CD14-positive monocyte (primary cell): ENCODE results near the gene ZNF273. TPM values are rescaled to one million over a fixed set of nuclear protein-coding genes. Genes with fewer than 3 reads are reported as not detected.

Experiments
- DNase-seq, 3 donors: peaks; one replicate each; pipeline ENCODE4 v3.0.0-alpha.2; 2011 to 2022
- H2AFZ ChIP-seq: 2 replicates; pipeline ENCODE4 v1.6.0; 2012; ENCODE audit warnings: mild to moderate bottlenecking, low read depth, low read length, inconsistent platforms; ENCODE audit not compliant: insufficient read depth, poor library complexity, severe bottlenecking
- H3K27ac ChIP-seq, 2 donors: 1 replicate in 1 of 2; 2 replicates in 1 of 2; pipeline ENCODE4 v1.5.1; 2012 to 2013; ENCODE audit warnings: low read length in 2 of 2, control low read depth in 1 of 2, inconsistent platforms in 1 of 2, low read depth in 1 of 2, mild to moderate bottlenecking in 1 of 2
- H3K27me3 ChIP-seq, 2 donors: one replicate each; pipeline versions ENCODE4 v1.6.0 to v1.6.1; 2011 to 2013; ENCODE audit warnings: low read length in 2 of 2; ENCODE audit not compliant: control insufficient read depth in 2 of 2, insufficient read depth in 2 of 2
- H3K36me3 ChIP-seq, 2 donors: replicated peaks in 1 of 2; 1 replicate in 1 of 2; 2 replicates in 1 of 2; pipeline versions ENCODE4 v1.5.1 to v1.6.1; 2012 to 2013; ENCODE audit warnings: low read length in 2 of 2, control low read depth in 1 of 2, inconsistent platforms in 1 of 2, mild to moderate bottlenecking in 1 of 2; ENCODE audit not compliant: insufficient read depth in 2 of 2, control insufficient read depth in 1 of 2
- H3K4me1 ChIP-seq, 2 donors: 1 replicate in 1 of 2; 2 replicates in 1 of 2; pipeline versions ENCODE4 v1.5.1 to v1.6.1; 2012 to 2013; ENCODE audit warnings: low read length in 2 of 2, control low read depth in 1 of 2, inconsistent platforms in 1 of 2, mild to moderate bottlenecking in 1 of 2, moderate library complexity in 1 of 2; ENCODE audit not compliant: insufficient read depth in 2 of 2, control insufficient read depth in 1 of 2
- H3K4me2 ChIP-seq: replicated peaks from 2 replicates; pipeline ENCODE3; 2012; ENCODE audit warnings: low read length, moderate library complexity, mild to moderate bottlenecking; ENCODE audit not compliant: poor library complexity, severe bottlenecking; ENCODE audit errors: extremely low read depth
- H3K4me3 ChIP-seq, 3 experiments: fragments of 200-600 bp in 1 of 3; sonication (generic) in 1 of 3; replicated peaks in 1 of 3; 1 replicate in 2 of 3; 2 replicates in 1 of 3; pipeline ENCODE4 v1.5.1; 2011 to 2013; ENCODE audit warnings: low read length in 3 of 3, mild to moderate bottlenecking in 3 of 3, control low read depth in 2 of 3, low read depth in 2 of 3, inconsistent platforms in 1 of 3, moderate library complexity in 1 of 3
- H3K79me2 ChIP-seq: 2 replicates; pipeline ENCODE4 v1.6.0; 2012; ENCODE audit warnings: mild to moderate bottlenecking, control low read depth, inconsistent platforms, low read length, moderate library complexity; ENCODE audit not compliant: insufficient read depth
- H3K9ac ChIP-seq: 2 replicates; pipeline ENCODE4 v1.6.0; 2017; ENCODE audit warnings: low read length, mild to moderate bottlenecking; ENCODE audit not compliant: insufficient read depth, poor library complexity, severe bottlenecking
- H3K9me3 ChIP-seq, 2 donors: replicated peaks in 1 of 2; 1 replicate in 1 of 2; 2 replicates in 1 of 2; pipeline versions ENCODE4 v1.5.1 to v1.6.1; 2012 to 2013; ENCODE audit warnings: low read length in 2 of 2, control low read depth in 1 of 2; ENCODE audit not compliant: control insufficient read depth in 1 of 2, insufficient read depth in 1 of 2
- H4K20me1 ChIP-seq: 2 replicates; pipeline ENCODE4 v1.6.0; 2012; ENCODE audit warnings: mild to moderate bottlenecking, low read length, control low read depth, moderate library complexity; ENCODE audit not compliant: insufficient read depth
- H3K27ac Mint-ChIP-seq, 7 donors: one replicate each; pipeline ENCODE4 v1.8.0; 2020; ENCODE audit warnings: mild to moderate bottlenecking in 7 of 7, mixed read lengths in 7 of 7, moderate library complexity in 6 of 7, inconsistent platforms in 2 of 7
- H3K27me3 Mint-ChIP-seq, 3 donors: one replicate each; pipeline ENCODE4 v1.8.0; 2021 to 2022; ENCODE audit warnings: low read depth in 3 of 3, mild to moderate bottlenecking in 3 of 3, mixed read lengths in 3 of 3, moderate library complexity in 3 of 3, inconsistent platforms in 1 of 3
- H3K36me3 Mint-ChIP-seq, 2 donors: one replicate each; pipeline ENCODE4 v1.8.0; 2020; ENCODE audit warnings: mixed read lengths in 2 of 2, inconsistent platforms in 1 of 2, mild to moderate bottlenecking in 1 of 2
- H3K4me1 Mint-ChIP-seq: one replicate; pipeline ENCODE4 v1.8.0; 2020; ENCODE audit warnings: mild to moderate bottlenecking, mixed read lengths
- H3K4me3 Mint-ChIP-seq, 2 donors: one replicate each; pipeline ENCODE4 v1.8.0; 2020; ENCODE audit warnings: mild to moderate bottlenecking in 2 of 2, mixed read lengths in 2 of 2, moderate library complexity in 1 of 2
- H3K9me3 Mint-ChIP-seq, 7 donors: one replicate each; pipeline ENCODE4 v1.8.0; 2020 to 2022; ENCODE audit warnings: mixed read lengths in 7 of 7, mild to moderate bottlenecking in 6 of 7, moderate library complexity in 6 of 7, inconsistent platforms in 2 of 7
- CTCF ChIP-seq: fragments of 200-600 bp; IDR thresholded peaks from one replicate; pipeline ENCODE4 v1.8.0; 2022; ENCODE audit warnings: antibody characterized with exemption, mild to moderate bottlenecking
- WGBS: methylation state at CpG from one replicate; pipeline ENCODE4 v1.1.5; 2013; ENCODE audit warnings: missing lambda C conversion rate; ENCODE audit not compliant: insufficient coverage; 5-methylcytosine and 5-hydroxymethylcytosine counted together
- intact Hi-C, 2 donors: fragments of 100-400 bp; cut with micrococcal nuclease; formaldehyde crosslinking; loops; one replicate each; pipeline versions ENCODE4 v1.15.0 to v1.15.1; 2023
- polyA plus RNA-seq, 3 donors: library from polyadenylated mRNA; depleted of rRNA in 1 of 3; unstranded in 2 of 3; stranded (reverse) in 1 of 3; fragments of 300-500 nt in 2 of 3; fragments of >200 nt in 1 of 3; fragmentation: Illumina TruSeq in 2 of 3; gene quantifications; 1 replicate in 2 of 3; 2 replicates in 1 of 3; pipeline ENCODE4 v1.2.3, GENCODE V29; 2012 to 2021

The ZNF273 gene
- polyA plus RNA-seq, 3 donors = 0.21 to 1.7 (median 0.62) TPM

GRCh38 chr7:64951250-64951848, 48.3 kb downstream of the ZNF273 start:
- Mint-ChIP-seq H3K27me3 (peaks cover 29 to 44% (median 31%) of the 10 kb centered on the region in 3 donors), H3K27ac (no peak overlapping the region), H3K4me1 (peaks cover 3% of the 10 kb centered on the region), H3K4me3 (no peak overlapping the region), H3K9me3 (peaks cover 6 to 21% (median 12%) of the 10 kb centered on the region in 7 donors), H3K36me3 (no peaks in the 10 kb centered on the region)
- Histone ChIP-seq H3K9ac (no peak overlapping the region), H3K4me3 (no peak overlapping the region), H3K79me2 (no peaks in the 10 kb centered on the region), H3K36me3 (no peaks in the 10 kb centered on the region), H2AFZ (no peak overlapping the region), H3K4me1 (no peaks in the 10 kb centered on the region), H3K27ac (no peak overlapping the region), H4K20me1 (no peaks in the 10 kb centered on the region), H3K27me3 (peaks cover 25 to 31% of the 10 kb centered on the region in 2 donors), H3K4me2 (no peak overlapping the region), H3K9me3 (peaks cover 0 to 14% of the 10 kb centered on the region in 2 donors)
- intact Hi-C loops = loop anchor here in 1 of 2 donors (5.0 kb wide), 1 partner anchor 356 kb away; no protein-coding TSS in a partner anchor
- WGBS = no CpG with 5 or more reads among the region's 1 CpG
- TF ChIP-seq CTCF = peak; percentile 86
- peak; percentile 24 to 62 (median 40) for DNase-seq

DNA sequence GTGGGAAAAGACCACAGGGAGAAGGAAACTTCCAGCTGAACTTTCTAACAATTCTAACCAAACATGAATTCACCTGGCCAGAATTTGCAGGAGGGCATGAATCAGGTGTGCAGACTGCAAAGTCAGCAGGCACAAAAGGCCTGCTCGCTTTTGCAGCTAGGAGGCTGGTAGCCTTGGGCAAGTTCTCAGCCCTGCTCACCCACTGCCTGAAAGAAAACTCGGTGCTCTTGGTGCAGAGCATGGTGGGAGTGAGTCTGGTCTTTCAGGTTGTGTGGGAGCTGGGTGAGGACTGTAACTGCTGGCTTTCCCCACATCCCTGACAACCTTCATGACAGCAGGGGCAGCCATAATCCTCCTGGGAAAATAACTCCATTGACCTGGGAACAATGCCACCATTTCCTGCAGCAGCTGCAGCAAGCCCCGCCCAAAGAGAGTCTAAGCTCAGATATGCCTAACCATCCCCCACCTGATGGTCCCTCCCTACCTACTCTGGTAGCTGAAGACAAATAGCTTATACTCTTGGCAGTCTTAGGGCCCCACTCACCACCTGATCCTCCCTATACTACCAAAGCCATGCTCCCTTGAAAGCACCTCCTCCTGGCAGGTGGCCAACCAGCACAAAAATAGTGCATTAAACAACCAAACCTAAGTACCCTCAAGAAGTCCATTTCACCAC, 56.1 kb downstream of the ZNF273 start:
- H3K4me1 Mint-ChIP-seq = no peaks in the 10 kb centered on the region
- H3K4me3 Mint-ChIP-seq = no peak overlapping the region
- TF ChIP-seq CTCF = no peak
- Histone ChIP-seq H3K79me2 (no peaks in the 10 kb centered on the region), H2AFZ (no peak overlapping the region), H4K20me1 (no peaks in the 10 kb centered on the region), H3K9ac (no peak overlapping the region), H3K27ac (no peak overlapping the region), H3K27me3 (no peaks in the 10 kb centered on the region), H3K4me2 (no peak overlapping the region), H3K4me1 (no peaks in the 10 kb centered on the region), H3K9me3 (peaks cover 28 to 29% of the 10 kb centered on the region in 2 donors), H3K4me3 (no peak overlapping the region), H3K36me3 (no peaks in the 10 kb centered on the region)
- H3K27me3 Mint-ChIP-seq = peaks cover 0 to 1% (median 0%) of the 10 kb centered on the region in 3 donors
- intact Hi-C loops = no loop called here
- no peaks in the 10 kb centered on the region for H3K36me3 Mint-ChIP-seq
- DNase-seq = no peak
- peaks cover 26 to 55% (median 44%) of the 10 kb centered on the region in 7 donors for H3K9me3 Mint-ChIP-seq
- 92% methylated on average over 3 of the region's 3 CpGs for WGBS
- no peak overlapping the region for H3K27ac Mint-ChIP-seq
